HG03558 (cell line): Measurements from ENCODE around the gene DPEP2NB.
"Not testable (repeated sequence)": the region's sequence is repeated elsewhere in the genome, so short reads cannot be mapped to it uniquely, and the experiment has no call there.

ENCODE experiments used
- ATAC-seq: cut with Tn5 transposase; IDR thresholded peaks from one replicate; pipeline ENCODE4 v1.9.1; 2021; ENCODE audit warnings: moderate number of reproducible peaks; ENCODE audit not compliant: unreplicated experiment; ENCODE audit errors: extremely low read depth

The DPEP2NB gene

GRCh38 chr16:67987460-67988160 is 28.1 kb downstream of the DPEP2NB start:
- ATAC-seq, result no peak

GRCh38 chr16:67986949-67987348 is 28.8 kb downstream of the DPEP2NB start:
- no peak for ATAC-seq

- no peak for ATAC-seq
Observed at GRCh38 chr16:67982011-67982696, 33.6 kb downstream of the DPEP2NB start.

GRCh38 chr16:67979955-67980678 is 35.6 kb downstream of the DPEP2NB start, which contains the start of gene DPEP3:
Gene DPEP3 (minus strand): TSS chr16:67980499. CDS start chr16:67980380, 119 bp downstream.
- ATAC-seq, result no peak

GRCh38 chr16:67977469-67978227 is 38.1 kb downstream of the DPEP2NB start:
- no peak for ATAC-seq

- ATAC-seq, result no peak
Observed at GRCh38 chr16:67977005-67977404, 38.7 kb downstream of the DPEP2NB start.

GRCh38 chr16:67976205-67976604 is 39.5 kb downstream of the DPEP2NB start:
- ATAC-seq, result no peak

GRCh38 chr16:67975321-67976105 is 40.2 kb downstream of the DPEP2NB start:
- ATAC-seq, result no peak

- ATAC-seq, result not testable (repeated sequence)
Observed at GRCh38 chr16:67972285-67972684, 43.4 kb downstream of the DPEP2NB start.

GRCh38 chr16:67971111-67971510 is 44.6 kb downstream of the DPEP2NB start:
- no peak for ATAC-seq

GRCh38 chr16:67969254-67970039 is 46.3 kb downstream of the DPEP2NB start:
- no peak for ATAC-seq

GRCh38 chr16:67968400-67969253 is 47.1 kb downstream of the DPEP2NB start, which contains the start of gene SLC12A4:
Gene SLC12A4 (minus strand): TSS chr16:67968637. CDS start chr16:67968553, 84 bp downstream.
- ATAC-seq, result peak; percentile 44

GRCh38 chr16:67967958-67968399 is 47.7 kb downstream of the DPEP2NB start:
- ATAC-seq, result no peak

GRCh38 chr16:67967183-67967957 is 48.3 kb downstream of the DPEP2NB start:
- ATAC-seq, result no peak

GRCh38 chr16:67966549-67967182 is 49.0 kb downstream of the DPEP2NB start:
- ATAC-seq, result no peak
